OCI-LY7 (cell line): ENCODE data around the gene IFITM2. TPM values are rescaled to one million over a fixed set of nuclear protein-coding genes. Genes with fewer than 3 reads are reported as not detected.
"Not testable (repeated sequence)": the region's sequence is repeated elsewhere in the genome, so short reads cannot be mapped to it uniquely, and the experiment has no call there.

ENCODE experiments used
- BruUV-seq: library from RNA; stranded (reverse); fragments of 400-500 nt; replicated peaks from 2 replicates; lab custom pipeline; 2021; lab: Mats Ljungman, UMichigan
- CTCF ChIA-PET: fragments of 300-600 bp; sonication (Branson Sonifier 250); formaldehyde crosslinking; loops from one replicate; lab custom pipeline; 2022; ENCODE audit warnings: antibody characterized with exemption; ENCODE audit not compliant: unreplicated experiment; lab: Charles Lee
- POLR2A ChIA-PET: fragments of 300-600 bp; sonication (Branson Sonifier 250); formaldehyde crosslinking; loops from one replicate; lab custom pipeline; 2022; ENCODE audit warnings: antibody characterized with exemption; lab: Charles Lee
- DNase-seq: peaks from one replicate; pipeline ENCODE4 v3.0.0-alpha.2; 2015; ENCODE audit warnings: low spot score
- H2AFZ ChIP-seq: fragments of 200-600 bp; sonication (generic), shearing (Covaris generic); 2 replicates; pipeline ENCODE4 v1.6.1; 2014; ENCODE audit warnings: mild to moderate bottlenecking, antibody characterized with exemption, low read length, moderate library complexity
- H3K27ac ChIP-seq: fragments of 200-600 bp; sonication (generic); 2 replicates; pipeline ENCODE4 v1.5.1; 2014; ENCODE audit warnings: mixed run types, low read depth, mild to moderate bottlenecking, moderate library complexity, low read length, inconsistent platforms; ENCODE audit not compliant: poor library complexity, severe bottlenecking
- H3K36me3 ChIP-seq: fragments of 200-600 bp; sonication (generic); 2 replicates; pipeline ENCODE4 v1.6.1; 2014; ENCODE audit warnings: mild to moderate bottlenecking, antibody characterized with exemption, low read length, moderate library complexity, mixed read lengths; ENCODE audit not compliant: insufficient read depth
- H3K4me1 ChIP-seq: fragments of 200-600 bp; sonication (generic); 2 replicates; pipeline ENCODE4 v1.5.1; 2014; ENCODE audit warnings: mild to moderate bottlenecking, low read length; ENCODE audit not compliant: insufficient read depth, poor library complexity, severe bottlenecking
- H3K4me2 ChIP-seq: fragments of 200-600 bp; sonication (generic); 2 replicates; pipeline ENCODE4 v1.6.1; 2014; ENCODE audit warnings: mild to moderate bottlenecking, low read length
- H3K4me3 ChIP-seq: fragments of 200-600 bp; sonication (generic); 2 replicates; pipeline ENCODE4 v1.5.1; 2014; ENCODE audit warnings: mild to moderate bottlenecking, low read depth, low read length; ENCODE audit not compliant: poor library complexity, severe bottlenecking
- H3K79me2 ChIP-seq: fragments of 200-600 bp; sonication (generic); 2 replicates; pipeline ENCODE4 v1.6.1; 2016; ENCODE audit warnings: low read depth, mild to moderate bottlenecking, low read length, moderate library complexity, mixed read lengths; ENCODE audit not compliant: insufficient read depth
- H3K9me2 ChIP-seq: fragments of 200-600 bp; sonication (generic); 2 replicates; pipeline ENCODE4 v1.6.1; 2016; ENCODE audit warnings: mild to moderate bottlenecking, low read length, mixed read lengths; ENCODE audit not compliant: insufficient read depth
- H3K9me3 ChIP-seq: fragments of 200-600 bp; sonication (generic); 2 replicates; pipeline ENCODE4 v1.6.1; 2014; ENCODE audit warnings: mild to moderate bottlenecking, mixed run types, low read length, mixed read lengths
- H4K20me1 ChIP-seq: fragments of 200-600 bp; sonication (generic); 2 replicates; pipeline ENCODE4 v1.6.1; 2014; ENCODE audit warnings: mild to moderate bottlenecking, antibody characterized with exemption, low read length, moderate library complexity, mixed read lengths; ENCODE audit not compliant: insufficient read depth
- EZH2phosphoT487 ChIP-seq: fragments of 200-600 bp; sonication (generic); IDR thresholded peaks from 2 replicates; pipeline ENCODE4 v1.6.1; 2018; ENCODE audit warnings: low read depth, borderline replicate concordance, mild to moderate bottlenecking, mixed run types, antibody characterized with exemption, low read length, moderate library complexity, mixed read lengths
- intact Hi-C: fragments of 100-400 bp; cut with micrococcal nuclease; formaldehyde crosslinking; loops from one replicate; pipeline ENCODE4 v1.10.0; 2022; ENCODE audit not compliant: unreplicated experiment
- total RNA-seq, 2 experiments: library from RNA; depleted of rRNA in 1 of 2; stranded (reverse); fragments of >200 nt in 1 of 2; shearing (Covaris generic) in 1 of 2; gene quantifications; 2 replicates each; pipeline ENCODE4 v1.2.3, GENCODE V29; 2014 to 2022
- TF ChIP-seq, protein P1 (sequence below): fragments of 200-600 bp; sonication (generic); conservative IDR thresholded peaks from 2 replicates; pipeline ENCODE4 v1.5.1; 2014; ENCODE audit warnings: mild to moderate bottlenecking, antibody characterized with exemption, low read length, moderate library complexity, mixed read lengths

The IFITM2 gene
- total RNA-seq, 2 experiments from 2014 or later, result 22.1 to 117 TPM

DNA sequence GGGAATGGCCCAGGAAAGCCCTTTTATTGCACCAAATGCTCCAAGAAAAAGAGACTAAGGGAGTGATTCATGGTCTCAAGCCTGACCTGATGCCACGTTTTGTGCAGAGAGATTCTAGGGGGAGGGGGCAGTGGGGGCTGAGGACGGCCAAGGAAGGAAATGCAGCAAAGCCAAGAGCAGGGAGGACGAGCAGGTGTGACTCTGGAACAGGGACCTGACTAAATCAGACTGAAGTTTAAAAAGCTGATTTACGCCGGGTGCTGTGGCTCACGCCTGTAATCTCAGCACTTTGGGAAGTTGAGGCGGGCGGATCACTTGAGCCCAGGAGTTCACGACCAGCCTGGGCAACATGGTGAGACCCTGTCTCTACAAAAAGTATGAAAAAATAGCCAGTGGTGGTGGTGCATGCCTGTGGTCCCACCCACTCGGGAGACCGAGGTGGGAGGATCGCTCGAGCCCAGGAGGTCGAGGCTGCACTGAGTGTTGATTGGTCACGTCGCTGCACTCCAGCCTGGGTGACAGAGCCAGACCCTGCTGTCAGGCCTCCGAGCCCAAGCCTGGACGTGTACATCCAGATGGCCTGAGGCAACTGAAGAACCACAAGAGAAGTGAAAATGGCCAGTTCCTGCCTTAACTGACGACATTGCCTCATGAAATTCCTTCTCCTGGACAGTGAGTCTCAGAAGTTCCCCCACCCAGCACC is 23.9 kb downstream of the IFITM2 start:
- peak; percentile 78 for DNase-seq
- peak overlapping the region; percentile 61 for H3K4me3 ChIP-seq

DNA sequence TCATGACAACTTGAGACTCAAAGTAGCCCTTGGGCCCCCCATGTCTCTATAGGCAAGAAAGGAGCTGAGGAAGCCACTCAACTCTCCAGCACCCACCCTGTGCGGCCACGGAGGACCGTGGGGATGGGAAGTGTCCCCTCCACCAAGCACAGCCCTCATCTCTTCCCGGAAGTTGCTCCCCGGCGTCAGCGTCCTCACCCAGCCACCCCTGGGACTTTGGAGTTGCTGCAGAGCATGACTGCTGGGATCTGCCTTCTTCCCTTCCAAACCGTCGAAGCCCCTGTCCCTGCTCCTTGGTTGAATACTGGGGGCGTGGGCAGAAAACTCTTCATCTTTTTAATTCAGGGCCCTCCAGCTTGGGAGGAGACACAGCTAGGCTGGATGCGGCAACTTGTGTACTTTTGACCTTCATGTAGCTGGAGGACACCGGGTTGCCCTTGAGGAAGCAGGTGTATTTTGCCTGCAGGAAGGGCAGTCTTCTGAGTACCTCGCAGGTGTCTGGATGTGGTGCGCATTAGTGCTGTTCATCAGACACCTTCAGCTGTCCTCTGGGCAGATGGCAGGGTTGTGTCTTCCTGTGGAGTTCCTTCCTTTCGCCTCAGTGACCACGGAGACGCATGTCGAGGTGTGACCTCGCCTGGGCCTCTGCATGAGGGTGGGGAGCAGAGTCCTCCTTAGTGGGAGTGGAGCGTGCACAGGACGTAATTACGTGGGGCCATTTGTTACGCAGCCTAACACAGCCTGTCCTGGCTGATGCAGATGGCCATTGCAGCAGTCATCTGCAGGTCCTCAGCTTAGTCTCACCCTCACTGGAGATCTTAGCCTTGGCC is 25.2 kb downstream of the IFITM2 start:
- Histone ChIP-seq H3K27ac (peak overlapping the region; percentile 91), H3K9me2 (no peaks in the 10 kb centered on the region), H3K79me2 (no peaks in the 10 kb centered on the region), H3K4me2 (peak overlapping the region; percentile 45), H4K20me1 (no peaks in the 10 kb centered on the region), H3K9me3 (peaks cover 14% of the 10 kb centered on the region), H3K4me3 (no peak overlapping the region), H3K4me1 (peaks cover 84% of the 10 kb centered on the region), H2AFZ (no peak overlapping the region), H3K36me3 (peaks cover 9% of the 10 kb centered on the region)
- POLR2A ChIA-PET, result no interaction called here
- BruUV-seq, result no TSS peak
- peak; percentile 72 for DNase-seq
- no peak for TF ChIP-seq EZH2phosphoT487
- TF ChIP-seq, protein P1, sequence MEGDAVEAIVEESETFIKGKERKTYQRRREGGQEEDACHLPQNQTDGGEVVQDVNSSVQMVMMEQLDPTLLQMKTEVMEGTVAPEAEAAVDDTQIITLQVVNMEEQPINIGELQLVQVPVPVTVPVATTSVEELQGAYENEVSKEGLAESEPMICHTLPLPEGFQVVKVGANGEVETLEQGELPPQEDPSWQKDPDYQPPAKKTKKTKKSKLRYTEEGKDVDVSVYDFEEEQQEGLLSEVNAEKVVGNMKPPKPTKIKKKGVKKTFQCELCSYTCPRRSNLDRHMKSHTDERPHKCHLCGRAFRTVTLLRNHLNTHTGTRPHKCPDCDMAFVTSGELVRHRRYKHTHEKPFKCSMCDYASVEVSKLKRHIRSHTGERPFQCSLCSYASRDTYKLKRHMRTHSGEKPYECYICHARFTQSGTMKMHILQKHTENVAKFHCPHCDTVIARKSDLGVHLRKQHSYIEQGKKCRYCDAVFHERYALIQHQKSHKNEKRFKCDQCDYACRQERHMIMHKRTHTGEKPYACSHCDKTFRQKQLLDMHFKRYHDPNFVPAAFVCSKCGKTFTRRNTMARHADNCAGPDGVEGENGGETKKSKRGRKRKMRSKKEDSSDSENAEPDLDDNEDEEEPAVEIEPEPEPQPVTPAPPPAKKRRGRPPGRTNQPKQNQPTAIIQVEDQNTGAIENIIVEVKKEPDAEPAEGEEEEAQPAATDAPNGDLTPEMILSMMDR, result no peak
- CTCF ChIA-PET, result no interaction called here
- intact Hi-C loops, result no loop called here

More for the DNA sequence above, 23.9 kb downstream of the IFITM2 start:
- intact Hi-C loops, result no loop called here
- Histone ChIP-seq H3K27ac (peak overlapping the region; percentile 91), H3K4me1 (peaks cover 92% of the 10 kb centered on the region), H3K36me3 (peaks cover 9% of the 10 kb centered on the region), H3K9me3 (peaks cover 14% of the 10 kb centered on the region), H4K20me1 (no peaks in the 10 kb centered on the region), H3K4me2 (peak overlapping the region; percentile 85), H3K9me2 (no peaks in the 10 kb centered on the region), H2AFZ (0 out of 2 replicates have a peak overlapping the region, but pooled peaks have one; percentile 35), H3K79me2 (no peaks in the 10 kb centered on the region)
- POLR2A ChIA-PET, result interaction anchor here (0.9 to 5.5 kb wide), 6 partner anchors 8 to 25 kb away, joined by 3 to 63 read pairs (median 10); no protein-coding TSS in a partner anchor
- no TSS peak for BruUV-seq
- CTCF ChIA-PET, result interaction anchor here (1.3 kb wide), 1 partner anchor 9 kb away, joined by 4 read pairs; no protein-coding TSS in a partner anchor
- TF ChIP-seq EZH2phosphoT487, result no peak
- TF ChIP-seq, protein P1, result no peak

DNA sequence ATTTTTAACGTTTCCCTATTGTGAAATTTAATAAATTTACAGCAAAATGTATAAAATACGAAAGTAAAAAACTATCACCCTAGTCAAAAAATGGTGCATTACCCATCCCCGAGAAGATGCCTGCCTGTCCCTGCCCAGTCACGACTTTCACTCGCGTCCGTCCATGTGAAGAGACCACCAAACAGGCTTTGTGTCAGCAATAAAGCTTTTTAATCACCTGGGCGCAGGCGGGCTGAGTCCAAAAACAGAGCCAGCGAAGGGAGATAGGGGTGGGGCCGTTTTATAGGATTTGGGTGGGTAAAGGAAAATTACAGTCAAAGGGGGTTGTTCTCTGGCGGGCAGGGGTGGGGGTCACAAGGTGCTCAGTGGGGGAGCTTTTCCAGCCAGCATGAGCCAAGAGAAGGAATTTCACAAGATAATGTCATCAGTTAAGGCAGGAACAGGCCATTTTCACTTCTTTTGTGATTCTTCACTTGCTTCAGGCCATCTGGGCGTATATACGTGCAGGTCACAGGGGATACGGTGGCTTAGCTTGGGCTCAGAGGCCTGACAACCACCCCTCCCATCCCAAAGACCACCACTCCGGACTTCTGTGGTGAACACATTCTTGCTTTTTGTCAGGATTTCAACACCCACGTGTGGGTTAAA is 26.1 kb downstream of the IFITM2 start:
- BruUV-seq, H4K20me1 ChIP-seq, DNase-seq, H3K4me3 ChIP-seq, H3K79me2 ChIP-seq, H3K36me3 ChIP-seq, intact Hi-C loops, H3K4me2 ChIP-seq, H3K9me2 ChIP-seq, POLR2A ChIA-PET, CTCF ChIA-PET, H2AFZ ChIP-seq: not testable (repeated sequence)
- Histone ChIP-seq H3K4me1 (peaks cover 78% of the 10 kb centered on the region), H3K9me3 (peaks cover 14% of the 10 kb centered on the region), H3K27ac (peak overlapping the region; percentile 91)
